Stimulated activated CD4-positive, alpha-beta T cell treated with anti-CD3 and anti-CD28 coated beads, Interleukin-4, amount 100 ng/mL, for 48 hours (primary cell): Measurements from ENCODE around the gene SP3.

Experiments used
- DNase-seq, 2 donors: peaks; one replicate each; pipeline ENCODE4 v3.0.0-alpha.2; 2020; ENCODE audit warnings: low read depth in 2 of 2

The SP3 gene

GRCh38 chr2:173858291-173858731 lies 106.9 kb downstream of the SP3 start:
- DNase-seq = no peak
